HepG2 (cell line): ENCODE measurements around the gene TCFL5. TPM values are rescaled to one million over a fixed set of nuclear protein-coding genes. Genes with fewer than 3 reads are reported as not detected.
A peak's percentile ranks its signal among the peaks of the same experiment; 100 is the strongest.

Experiments
- ATAC-seq: fragments of 200-7000 bp; cut with Tn5 transposase; 3 replicates; pipeline ENCODE4 v1.9.1; 2020; ENCODE audit warnings: mild to moderate bottlenecking, moderate library complexity
- BruUV-seq: library from RNA; stranded (reverse); fragments of 400-500 nt; replicated peaks from 2 replicates; lab custom pipeline; 2021; lab: Mats Ljungman, UMichigan
- CTCF ChIA-PET: fragments of 300-600 bp; formaldehyde crosslinking; extraction: SDS; loops from one replicate; lab custom pipeline; 2021; ENCODE audit warnings: low total read pairs, inconsistent platforms, low intra/inter-chr PET ratio; lab: Yijun Ruan, JAX
- POLR2A ChIA-PET: fragments of 350-600 bp; sonication (Branson Sonifier 250); formaldehyde crosslinking; loops from one replicate; lab custom pipeline; 2020; ENCODE audit warnings: antibody characterized with exemption, inconsistent platforms; lab: Yijun Ruan, JAX
- DNase-seq: peaks from one replicate; pipeline ENCODE4 v3.0.0-alpha.2; 2015; ENCODE audit warnings: low spot score
- FAIRE-seq: peaks from 3 replicates; lab custom pipeline; 2011; peaks lifted over from hg19 to GRCh38; lab: Jason Lieb, UNC
- H2AFZ ChIP-seq: one replicate; pipeline ENCODE4 v1.6.1; 2011; ENCODE audit warnings: low read length, inconsistent platforms
- H3K27ac ChIP-seq: fragments of 300-600 bp; 3 replicates; pipeline ENCODE4 v1.8.0; 2011; ENCODE audit warnings: mixed run types, mild to moderate bottlenecking, mixed read lengths, low read length, inconsistent platforms; ENCODE audit not compliant: insufficient read depth; ENCODE audit errors: extremely low read length
- H3K27me3 ChIP-seq, 2 experiments: fragments of 200-600 bp in 1 of 2; 2 replicates in 1 of 2; 3 replicates in 1 of 2; pipeline versions ENCODE4 v1.6.0 to v1.8.0; 2011; ENCODE audit warnings: low read length in 2 of 2, mild to moderate bottlenecking in 2 of 2, moderate library complexity in 2 of 2, inconsistent platforms in 1 of 2; ENCODE audit not compliant: insufficient read depth in 2 of 2, control insufficient read depth in 1 of 2
- H3K36me3 ChIP-seq, 2 experiments: fragments of 200-600 bp in 1 of 2; replicated peaks in 1 of 2; 2 replicates in 1 of 2; 3 replicates in 1 of 2; pipeline versions ENCODE4 v1.5.1 to v1.8.0; 2011; ENCODE audit warnings: low read length in 2 of 2, inconsistent platforms in 1 of 2; ENCODE audit not compliant: insufficient read depth in 2 of 2, control insufficient read depth in 1 of 2
- H3K4me1 ChIP-seq: 2 replicates; pipeline ENCODE4 v1.5.1; 2012; ENCODE audit warnings: low read length, inconsistent platforms; ENCODE audit not compliant: insufficient read depth
- H3K4me2 ChIP-seq: 2 replicates; pipeline ENCODE4 v1.6.0; 2011; ENCODE audit warnings: low read depth, low read length, inconsistent platforms
- H3K4me3 ChIP-seq, 3 experiments: fragments of 200-600 bp in 1 of 3; sonication (generic), shearing (Covaris generic) in 1 of 3; replicated peaks in 1 of 3; 2 replicates each; pipeline ENCODE4 v1.5.1; 2011 to 2016; ENCODE audit warnings: low read length in 3 of 3, inconsistent platforms in 2 of 3, low read depth in 2 of 3, mild to moderate bottlenecking in 2 of 3, control low read depth in 1 of 3, mixed read lengths in 1 of 3; ENCODE audit not compliant: insufficient read depth in 1 of 3
- H3K79me2 ChIP-seq: one replicate; pipeline ENCODE4 v1.6.1; 2011; ENCODE audit warnings: low read length, inconsistent platforms; ENCODE audit not compliant: insufficient read depth
- H3K9ac ChIP-seq: 2 replicates; pipeline ENCODE4 v1.6.0; 2011; ENCODE audit warnings: mild to moderate bottlenecking, low read depth, low read length, inconsistent platforms; ENCODE audit not compliant: insufficient read depth
- H3K9me3 ChIP-seq: 2 replicates; pipeline ENCODE4 v1.5.1; 2012; ENCODE audit warnings: mild to moderate bottlenecking, low read length
- H4K20me1 ChIP-seq: 2 replicates; pipeline ENCODE4 v1.6.0; 2011; ENCODE audit warnings: inconsistent platforms, mild to moderate bottlenecking, low read length, moderate library complexity; ENCODE audit not compliant: insufficient read depth
- HCFC1 ChIP-seq: fragments of 150-350 bp; IDR thresholded peaks from 2 replicates; pipeline ENCODE4 v1.6.1; 2014; ENCODE audit warnings: low read depth, low read length
- NKX3-1 ChIP-seq: sonication (generic); formaldehyde crosslinking; IDR thresholded peaks from 2 replicates; pipeline ENCODE4 v1.5.0; 2020; ENCODE audit warnings: missing genetic modification reagents
- ZNF317 ChIP-seq: sonication (generic); formaldehyde crosslinking; IDR thresholded peaks from 2 replicates; pipeline ENCODE4 v1.5.0; 2020; ENCODE audit warnings: mild to moderate bottlenecking, missing genetic modification reagents
- WGBS: methylation state at CpG from one replicate; pipeline ENCODE4 v1.1.6; 2017; ENCODE audit warnings: low lambda C conversion rate; 5-methylcytosine and 5-hydroxymethylcytosine counted together
- in situ Hi-C: cut with HindIII; loops from 2 replicates; pipeline ENCODE4 v1.10.0; 2017; ENCODE audit warnings: low pct_unique_long_range_greater_than_20kb; ENCODE audit not compliant: extremely low pct_ligation_motif_present
- intact Hi-C: fragments of 100-400 bp; cut with micrococcal nuclease; formaldehyde crosslinking; loops from one replicate; pipeline ENCODE4 v1.10.0; 2022; ENCODE audit not compliant: unreplicated experiment
- polyA plus RNA-seq, 8 experiments: library from polyadenylated mRNA; depleted of rRNA in 3 of 8; stranded (reverse) in 7 of 8; unstranded in 1 of 8; fragments of >200 nt; fragmentation: Illumina TruSeq in 4 of 8; extraction: Trizol in 4 of 8; gene quantifications; 2 replicates each; pipeline versions ENCODE4 v1.2.1 to v1.2.3, GENCODE V29; 2011 to 2016; ENCODE audit warnings: low read depth in 4 of 8, missing spikeins in 1 of 8, mixed read lengths in 1 of 8; ENCODE audit not compliant: insufficient read depth in 1 of 8
- total RNA-seq, 5 experiments: library from RNA; depleted of rRNA; stranded (reverse); fragments of >200 nt; fragmentation: Illumina TruSeq; extraction: Trizol; gene quantifications; 2 replicates each; pipeline ENCODE4 v1.2.3, GENCODE V29; 2016; ENCODE audit warnings: low read depth in 1 of 5
- TF ChIP-seq, protein P1 (sequence below): sonication (generic); formaldehyde crosslinking; IDR thresholded peaks from 2 replicates; pipeline ENCODE4 v1.4.0; 2020; ENCODE audit warnings: missing genetic modification reagents
- TF ChIP-seq, protein P2 (sequence below): sonication (generic); formaldehyde crosslinking; conservative IDR thresholded peaks from 2 replicates; pipeline ENCODE4 v1.8.0; 2022; ENCODE audit warnings: low read depth, missing genetic modification reagents
- TF ChIP-seq, protein P3 (sequence below): sonication (generic); formaldehyde crosslinking; IDR thresholded peaks from 2 replicates; pipeline ENCODE4 v1.8.0; 2022; ENCODE audit warnings: missing genetic modification reagents, mild to moderate bottlenecking, moderate library complexity, borderline replicate concordance

Gene TCFL5
- total and polyA plus RNA-seq, 2 of the 13 experiments (the other 11 are each of a cell fraction or from before 2014, with no cell fraction given) = 14.8 to 20.0 TPM

DNA sequence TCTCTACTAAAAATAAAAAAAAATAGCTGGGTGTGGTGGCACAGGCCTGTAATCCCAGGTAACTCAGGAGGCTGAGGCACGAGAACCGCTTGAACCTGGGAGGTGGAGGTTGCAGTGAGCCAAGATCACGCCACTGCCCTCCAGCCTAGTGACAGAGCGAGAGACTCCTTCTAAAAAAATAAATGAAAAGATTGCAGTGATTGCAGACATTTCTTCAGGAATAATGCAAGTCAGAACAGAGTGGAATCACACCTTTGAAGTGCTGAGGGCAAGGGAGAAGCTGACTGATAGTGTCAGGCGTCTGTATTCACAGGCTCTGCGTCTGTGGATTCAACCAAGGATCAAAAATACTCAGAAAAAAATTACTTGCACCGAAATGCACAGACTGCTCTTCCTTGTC, 2.6 kb upstream of the TCFL5 start:
- H4K20me1 ChIP-seq = no peaks in the 10 kb centered on the region; the same call in 1 of the 2 replicates
- TF ChIP-seq HCFC1 (no peak), NKX3-1 (CRISPR knock-in tag) (no peak), ZNF317 (CRISPR knock-in tag) (peak; percentile 86; the same call in 1 of the 2 replicates)
- TF ChIP-seq, protein P1, sequence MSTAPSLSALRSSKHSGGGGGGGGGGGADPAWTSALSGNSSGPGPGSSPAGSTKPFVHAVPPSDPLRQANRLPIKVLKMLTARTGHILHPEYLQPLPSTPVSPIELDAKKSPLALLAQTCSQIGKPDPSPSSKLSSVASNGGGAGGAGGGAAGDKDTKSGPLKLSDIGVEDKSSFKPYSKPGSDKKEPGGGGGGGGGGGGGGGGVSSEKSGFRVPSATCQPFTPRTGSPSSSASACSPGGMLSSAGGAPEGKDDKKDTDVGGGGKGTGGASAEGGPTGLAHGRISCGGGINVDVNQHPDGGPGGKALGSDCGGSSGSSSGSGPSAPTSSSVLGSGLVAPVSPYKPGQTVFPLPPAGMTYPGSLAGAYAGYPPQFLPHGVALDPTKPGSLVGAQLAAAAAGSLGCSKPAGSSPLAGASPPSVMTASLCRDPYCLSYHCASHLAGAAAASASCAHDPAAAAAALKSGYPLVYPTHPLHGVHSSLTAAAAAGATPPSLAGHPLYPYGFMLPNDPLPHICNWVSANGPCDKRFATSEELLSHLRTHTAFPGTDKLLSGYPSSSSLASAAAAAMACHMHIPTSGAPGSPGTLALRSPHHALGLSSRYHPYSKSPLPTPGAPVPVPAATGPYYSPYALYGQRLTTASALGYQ (CRISPR knock-in tag) = no peak
- TF ChIP-seq, protein P2, sequence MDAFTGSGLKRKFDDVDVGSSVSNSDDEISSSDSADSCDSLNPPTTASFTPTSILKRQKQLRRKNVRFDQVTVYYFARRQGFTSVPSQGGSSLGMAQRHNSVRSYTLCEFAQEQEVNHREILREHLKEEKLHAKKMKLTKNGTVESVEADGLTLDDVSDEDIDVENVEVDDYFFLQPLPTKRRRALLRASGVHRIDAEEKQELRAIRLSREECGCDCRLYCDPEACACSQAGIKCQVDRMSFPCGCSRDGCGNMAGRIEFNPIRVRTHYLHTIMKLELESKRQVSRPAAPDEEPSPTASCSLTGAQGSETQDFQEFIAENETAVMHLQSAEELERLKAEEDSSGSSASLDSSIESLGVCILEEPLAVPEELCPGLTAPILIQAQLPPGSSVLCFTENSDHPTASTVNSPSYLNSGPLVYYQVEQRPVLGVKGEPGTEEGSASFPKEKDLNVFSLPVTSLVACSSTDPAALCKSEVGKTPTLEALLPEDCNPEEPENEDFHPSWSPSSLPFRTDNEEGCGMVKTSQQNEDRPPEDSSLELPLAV = no peak
- TF ChIP-seq, protein P3, sequence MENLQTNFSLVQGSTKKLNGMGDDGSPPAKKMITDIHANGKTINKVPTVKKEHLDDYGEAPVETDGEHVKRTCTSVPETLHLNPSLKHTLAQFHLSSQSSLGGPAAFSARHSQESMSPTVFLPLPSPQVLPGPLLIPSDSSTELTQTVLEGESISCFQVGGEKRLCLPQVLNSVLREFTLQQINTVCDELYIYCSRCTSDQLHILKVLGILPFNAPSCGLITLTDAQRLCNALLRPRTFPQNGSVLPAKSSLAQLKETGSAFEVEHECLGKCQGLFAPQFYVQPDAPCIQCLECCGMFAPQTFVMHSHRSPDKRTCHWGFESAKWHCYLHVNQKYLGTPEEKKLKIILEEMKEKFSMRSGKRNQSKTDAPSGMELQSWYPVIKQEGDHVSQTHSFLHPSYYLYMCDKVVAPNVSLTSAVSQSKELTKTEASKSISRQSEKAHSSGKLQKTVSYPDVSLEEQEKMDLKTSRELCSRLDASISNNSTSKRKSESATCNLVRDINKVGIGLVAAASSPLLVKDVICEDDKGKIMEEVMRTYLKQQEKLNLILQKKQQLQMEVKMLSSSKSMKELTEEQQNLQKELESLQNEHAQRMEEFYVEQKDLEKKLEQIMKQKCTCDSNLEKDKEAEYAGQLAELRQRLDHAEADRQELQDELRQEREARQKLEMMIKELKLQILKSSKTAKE = no peak
- CTCF ChIA-PET = no interaction called here
- BruUV-seq = no TSS peak
- no peak overlapping the region for H3K4me3 ChIP-seq
- no peak overlapping the region for H3K27ac ChIP-seq
- 69% methylated on average over 7 of the region's 7 CpGs for WGBS
- no peak overlapping the region for H3K9ac ChIP-seq
- FAIRE-seq (no peak), ATAC-seq (no peak), DNase-seq (no peak)
- POLR2A ChIA-PET = interaction anchor here (0.9 to 1.5 kb wide), 2 partner anchors 11 to 45 kb away, joined by 3 to 5 read pairs; no protein-coding TSS in a partner anchor
- no peak overlapping the region for H3K4me2 ChIP-seq
- peaks cover 0 to 15% of the 10 kb centered on the region in 2 experiments; a peak in 2 of 5 replicates for H3K27me3 ChIP-seq
- H3K36me3 ChIP-seq = no peaks in the 10 kb centered on the region; a peak in 2 of 5 replicates
- H3K4me1 ChIP-seq = peaks cover 37% of the 10 kb centered on the region
- no peak overlapping the region for H2AFZ ChIP-seq
- intact Hi-C loops (loop anchor here (5.0 kb wide), 1 partner anchor 42 kb away; no protein-coding TSS in a partner anchor), in situ Hi-C loops (no loop called here)
- no peaks in the 10 kb centered on the region for H3K9me3 ChIP-seq
- H3K79me2 ChIP-seq = peaks cover 10% of the 10 kb centered on the region
